Measurements from ENCODE around the gene GPRC6A.

Gene GPRC6A

GRCh38 chr6:116779573-116780164, 49.2 kb downstream of the GPRC6A start:
- H3K9ac ChIP-seq (ENCODE audit: low read length in 2 of 2), result no peak overlapping the region
- H3K9me3 ChIP-seq (ENCODE audit: control insufficient read depth in 2 of 2, low read length in 2 of 2), result no peaks in the 10 kb centered on the region
- H3K27me3 ChIP-seq (ENCODE audit: control insufficient read depth in 1 of 2, insufficient read depth in 2 of 2, low read length in 2 of 2), result no peaks in the 10 kb centered on the region
- no peaks in the 10 kb centered on the region for H3K36me3 ChIP-seq (ENCODE audit: control insufficient read depth in 2 of 2, insufficient read depth in 2 of 2, low read length in 2 of 2)
- H3K4me1 ChIP-seq (ENCODE audit: control insufficient read depth, insufficient read depth, low read length), result no peaks in the 10 kb centered on the region
- H3K27ac ChIP-seq (ENCODE audit: low read length), result no peak overlapping the region
- no peak overlapping the region for H3K4me3 ChIP-seq (ENCODE audit: low read length in 2 of 2)

GRCh38 chr6:116773886-116774285, 55.0 kb downstream of the GPRC6A start:
- H3K27ac ChIP-seq (ENCODE audit: low read length), result no peak overlapping the region
- H3K36me3 ChIP-seq (ENCODE audit: control insufficient read depth in 2 of 2, insufficient read depth in 2 of 2, low read length in 2 of 2), result no peaks in the 10 kb centered on the region
- H3K4me3 ChIP-seq (ENCODE audit: low read length in 2 of 2), result no peak overlapping the region
- no peak overlapping the region for H3K9ac ChIP-seq (ENCODE audit: low read length in 2 of 2)
- no peaks in the 10 kb centered on the region for H3K4me1 ChIP-seq (ENCODE audit: control insufficient read depth, insufficient read depth, low read length)
- no peaks in the 10 kb centered on the region for H3K9me3 ChIP-seq (ENCODE audit: control insufficient read depth in 2 of 2, low read length in 2 of 2)
- no peaks in the 10 kb centered on the region for H3K27me3 ChIP-seq (ENCODE audit: control insufficient read depth in 1 of 2, insufficient read depth in 2 of 2, low read length in 2 of 2)

GRCh38 chr6:116772450-116772849, 56.4 kb downstream of the GPRC6A start:
- H3K9ac ChIP-seq (ENCODE audit: low read length in 2 of 2), result no peak overlapping the region
- H3K27ac ChIP-seq (ENCODE audit: low read length), result no peak overlapping the region
- no peak overlapping the region for H3K4me3 ChIP-seq (ENCODE audit: low read length in 2 of 2)
- no peaks in the 10 kb centered on the region for H3K27me3 ChIP-seq (ENCODE audit: control insufficient read depth in 1 of 2, insufficient read depth in 2 of 2, low read length in 2 of 2)
- no peaks in the 10 kb centered on the region for H3K36me3 ChIP-seq (ENCODE audit: control insufficient read depth in 2 of 2, insufficient read depth in 2 of 2, low read length in 2 of 2)
- no peaks in the 10 kb centered on the region for H3K9me3 ChIP-seq (ENCODE audit: control insufficient read depth in 2 of 2, low read length in 2 of 2)
- no peaks in the 10 kb centered on the region for H3K4me1 ChIP-seq (ENCODE audit: control insufficient read depth, insufficient read depth, low read length)

- H3K27me3 ChIP-seq (ENCODE audit: control insufficient read depth in 1 of 2, insufficient read depth in 2 of 2, low read length in 2 of 2), result peaks cover 9 to 18% of the 10 kb centered on the region in 2 donors
- no peak overlapping the region for H3K4me3 ChIP-seq (ENCODE audit: low read length in 2 of 2)
Observed at GRCh38 chr6:116767715-116768114, 61.2 kb downstream of the GPRC6A start.

GRCh38 chr6:116766506-116767176, 62.2 kb downstream of the GPRC6A start:
- Histone ChIP-seq H3K9me3 (ENCODE audit: control insufficient read depth in 2 of 2, low read length in 2 of 2) (no peaks in the 10 kb centered on the region), H3K4me1 (ENCODE audit: control insufficient read depth, insufficient read depth, low read length) (peaks cover 13% of the 10 kb centered on the region), H3K36me3 (ENCODE audit: control insufficient read depth in 2 of 2, insufficient read depth in 2 of 2, low read length in 2 of 2) (no peaks in the 10 kb centered on the region), H3K9ac (ENCODE audit: low read length in 2 of 2) (no peak overlapping the region), H3K27me3 (ENCODE audit: control insufficient read depth in 1 of 2, insufficient read depth in 2 of 2, low read length in 2 of 2) (peaks cover 9 to 18% of the 10 kb centered on the region in 2 donors), H3K27ac (ENCODE audit: low read length) (no peak overlapping the region), H3K4me3 (ENCODE audit: low read length in 2 of 2) (no peak overlapping the region)

More at GRCh38 chr6:116767715-116768114, 61.2 kb downstream of the GPRC6A start:
- H3K36me3 ChIP-seq (ENCODE audit: control insufficient read depth in 2 of 2, insufficient read depth in 2 of 2, low read length in 2 of 2), result no peaks in the 10 kb centered on the region
- no peak overlapping the region for H3K27ac ChIP-seq (ENCODE audit: low read length)
- H3K9me3 ChIP-seq (ENCODE audit: control insufficient read depth in 2 of 2, low read length in 2 of 2), result no peaks in the 10 kb centered on the region
- H3K4me1 ChIP-seq (ENCODE audit: control insufficient read depth, insufficient read depth, low read length), result peaks cover 13% of the 10 kb centered on the region
- H3K9ac ChIP-seq (ENCODE audit: low read length in 2 of 2), result no peak overlapping the region

- Histone ChIP-seq H3K27me3 (ENCODE audit: control insufficient read depth in 1 of 2, insufficient read depth in 2 of 2, low read length in 2 of 2) (peaks cover 9 to 18% of the 10 kb centered on the region in 2 donors), H3K4me3 (ENCODE audit: low read length in 2 of 2) (peak within 1 kb of the TSS; percentile 64 to 73), H3K4me1 (ENCODE audit: control insufficient read depth, insufficient read depth, low read length) (peaks cover 13% of the 10 kb centered on the region), H3K9me3 (ENCODE audit: control insufficient read depth in 2 of 2, low read length in 2 of 2) (no peaks in the 10 kb centered on the region), H3K27ac (ENCODE audit: low read length) (no peak within 1 kb of the TSS), H3K9ac (ENCODE audit: low read length in 2 of 2) (no peak within 1 kb of the TSS), H3K36me3 (ENCODE audit: control insufficient read depth in 2 of 2, insufficient read depth in 2 of 2, low read length in 2 of 2) (no peaks in the 10 kb centered on the region)
Observed at GRCh38 chr6:116764961-116765841, 63.7 kb downstream of the GPRC6A start, which contains the start of gene FAM162B. Gene FAM162B, minus strand, starts transcription at chr6:116765719. Its CDS starts 143 bp downstream, at chr6:116765576.

- H3K27me3 ChIP-seq (ENCODE audit: control insufficient read depth in 1 of 2, insufficient read depth in 2 of 2, low read length in 2 of 2), result peaks cover 9 to 18% of the 10 kb centered on the region in 2 donors
- peak overlapping the region; percentile 64 to 73 for H3K4me3 ChIP-seq (ENCODE audit: low read length in 2 of 2)
- H3K9me3 ChIP-seq (ENCODE audit: control insufficient read depth in 2 of 2, low read length in 2 of 2), result no peaks in the 10 kb centered on the region
- H3K4me1 ChIP-seq (ENCODE audit: control insufficient read depth, insufficient read depth, low read length), result peaks cover 13% of the 10 kb centered on the region
- no peak overlapping the region for H3K9ac ChIP-seq (ENCODE audit: low read length in 2 of 2)
- no peaks in the 10 kb centered on the region for H3K36me3 ChIP-seq (ENCODE audit: control insufficient read depth in 2 of 2, insufficient read depth in 2 of 2, low read length in 2 of 2)
- H3K27ac ChIP-seq (ENCODE audit: low read length), result no peak overlapping the region
Observed at GRCh38 chr6:116764629-116764960, 64.3 kb downstream of the GPRC6A start.

GRCh38 chr6:116763906-116764628, 64.8 kb downstream of the GPRC6A start:
- peaks cover 9 to 18% of the 10 kb centered on the region in 2 donors for H3K27me3 ChIP-seq (ENCODE audit: control insufficient read depth in 1 of 2, insufficient read depth in 2 of 2, low read length in 2 of 2)
- no peak overlapping the region for H3K27ac ChIP-seq (ENCODE audit: low read length)
- H3K36me3 ChIP-seq (ENCODE audit: control insufficient read depth in 2 of 2, insufficient read depth in 2 of 2, low read length in 2 of 2), result no peaks in the 10 kb centered on the region
- no peak overlapping the region for H3K9ac ChIP-seq (ENCODE audit: low read length in 2 of 2)
- H3K4me3 ChIP-seq (ENCODE audit: low read length in 2 of 2), result peak overlapping the region in 1 of 2 donors; percentile 73
- no peaks in the 10 kb centered on the region for H3K9me3 ChIP-seq (ENCODE audit: control insufficient read depth in 2 of 2, low read length in 2 of 2)
- peaks cover 13% of the 10 kb centered on the region for H3K4me1 ChIP-seq (ENCODE audit: control insufficient read depth, insufficient read depth, low read length)

- Histone ChIP-seq H3K4me1 (ENCODE audit: control insufficient read depth, insufficient read depth, low read length) (peaks cover 13% of the 10 kb centered on the region), H3K27me3 (ENCODE audit: control insufficient read depth in 1 of 2, insufficient read depth in 2 of 2, low read length in 2 of 2) (peaks cover 9 to 18% of the 10 kb centered on the region in 2 donors), H3K4me3 (ENCODE audit: low read length in 2 of 2) (no peak overlapping the region), H3K27ac (ENCODE audit: low read length) (no peak overlapping the region), H3K9ac (ENCODE audit: low read length in 2 of 2) (no peak overlapping the region), H3K9me3 (ENCODE audit: control insufficient read depth in 2 of 2, low read length in 2 of 2) (no peaks in the 10 kb centered on the region), H3K36me3 (ENCODE audit: control insufficient read depth in 2 of 2, insufficient read depth in 2 of 2, low read length in 2 of 2) (no peaks in the 10 kb centered on the region)
Observed at GRCh38 chr6:116763048-116763447, 65.8 kb downstream of the GPRC6A start.

GRCh38 chr6:116762235-116762634, 66.6 kb downstream of the GPRC6A start:
- no peaks in the 10 kb centered on the region for H3K9me3 ChIP-seq (ENCODE audit: control insufficient read depth in 2 of 2, low read length in 2 of 2)
- H3K4me1 ChIP-seq (ENCODE audit: control insufficient read depth, insufficient read depth, low read length), result peaks cover 13% of the 10 kb centered on the region
- no peak overlapping the region for H3K4me3 ChIP-seq (ENCODE audit: low read length in 2 of 2)
- H3K27me3 ChIP-seq (ENCODE audit: control insufficient read depth in 1 of 2, insufficient read depth in 2 of 2, low read length in 2 of 2), result peaks cover 9 to 18% of the 10 kb centered on the region in 2 donors
- H3K9ac ChIP-seq (ENCODE audit: low read length in 2 of 2), result no peak overlapping the region
- H3K36me3 ChIP-seq (ENCODE audit: control insufficient read depth in 2 of 2, insufficient read depth in 2 of 2, low read length in 2 of 2), result no peaks in the 10 kb centered on the region
- H3K27ac ChIP-seq (ENCODE audit: low read length), result no peak overlapping the region

All from stomach smooth muscle (tissue), 2 donors.